NCI-H2107 (cell line): ENCODE measurements around the gene ERAS.

Experiments used
- DNase-seq: peaks from one replicate; lab custom pipeline; 2025; lab: John Stamatoyannopoulos, UW

Gene ERAS, protein sequence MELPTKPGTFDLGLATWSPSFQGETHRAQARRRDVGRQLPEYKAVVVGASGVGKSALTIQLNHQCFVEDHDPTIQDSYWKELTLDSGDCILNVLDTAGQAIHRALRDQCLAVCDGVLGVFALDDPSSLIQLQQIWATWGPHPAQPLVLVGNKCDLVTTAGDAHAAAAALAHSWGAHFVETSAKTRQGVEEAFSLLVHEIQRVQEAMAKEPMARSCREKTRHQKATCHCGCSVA

DNA sequence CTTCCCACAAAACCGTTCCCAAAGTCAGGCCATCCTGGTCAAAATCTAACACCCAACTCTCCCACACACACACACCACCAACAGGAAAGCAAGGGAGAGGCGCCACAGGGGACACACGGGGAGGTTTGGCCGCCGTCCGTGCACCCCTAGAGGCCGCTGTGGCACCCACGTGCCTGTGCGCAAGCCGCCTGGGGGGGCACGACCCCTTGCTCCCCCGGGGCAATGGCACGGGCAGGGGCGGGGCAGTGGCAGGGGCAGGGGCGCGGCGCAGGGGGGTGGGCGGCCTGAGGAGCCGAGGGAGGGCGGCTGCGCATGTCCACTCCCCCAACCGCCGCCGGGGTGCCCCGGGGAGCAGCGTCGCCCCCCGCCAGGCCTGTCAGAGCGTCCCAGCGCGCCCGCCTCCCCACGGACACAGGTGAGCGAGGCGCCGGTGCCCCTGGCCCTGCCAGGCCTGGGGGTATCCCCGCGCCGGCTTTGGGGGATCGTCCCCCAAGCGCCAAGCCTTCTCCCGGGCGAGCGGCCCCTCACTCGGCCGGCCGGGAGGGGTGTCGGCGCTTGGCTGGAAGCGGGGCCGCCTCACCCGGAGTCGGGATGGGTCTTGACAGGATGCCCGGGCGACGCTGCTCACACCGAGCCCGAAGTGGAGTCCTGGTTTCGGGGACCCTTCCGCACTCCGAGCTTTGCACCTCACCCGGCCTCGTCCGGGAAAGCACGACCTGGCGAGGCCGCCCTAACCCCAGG is at the start of gene ERAS:
TSS of gene ERAS (plus strand) at position 379 of the 741 bp plus-strand sequence. CDS start 2,611 bp downstream, outside the sequence.
- no peak for DNase-seq

DNA sequence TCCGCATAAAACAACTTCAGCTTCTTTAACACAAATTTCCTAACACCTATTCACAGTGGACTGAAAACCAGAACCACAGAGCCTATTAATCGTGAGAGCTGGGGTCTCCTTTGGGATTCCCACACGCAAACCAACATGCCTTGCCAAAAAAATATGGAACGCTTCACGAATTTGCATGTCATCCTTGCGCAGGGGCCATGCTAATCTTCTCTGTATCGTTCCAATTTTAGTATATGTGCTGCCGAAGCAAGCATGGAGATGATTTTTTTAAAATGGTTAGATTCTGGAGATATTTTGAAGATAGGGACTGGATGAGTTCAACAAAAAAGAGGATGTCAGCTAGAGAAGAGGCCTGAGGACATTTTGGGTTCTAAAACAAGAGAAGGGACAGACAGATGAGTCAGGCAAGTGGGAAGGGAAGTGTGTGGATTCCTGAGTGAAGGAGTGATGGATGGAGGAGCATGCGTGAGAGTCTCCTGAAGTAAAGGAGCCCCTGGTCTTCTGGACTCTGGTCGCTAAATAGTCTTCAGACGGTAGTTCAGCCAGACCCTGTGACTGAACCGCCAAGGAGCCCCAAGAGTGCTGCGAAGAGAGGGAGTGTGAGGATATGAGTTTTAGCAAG is 49.4 kb upstream of the ERAS start:
- DNase-seq, result no peak

DNA sequence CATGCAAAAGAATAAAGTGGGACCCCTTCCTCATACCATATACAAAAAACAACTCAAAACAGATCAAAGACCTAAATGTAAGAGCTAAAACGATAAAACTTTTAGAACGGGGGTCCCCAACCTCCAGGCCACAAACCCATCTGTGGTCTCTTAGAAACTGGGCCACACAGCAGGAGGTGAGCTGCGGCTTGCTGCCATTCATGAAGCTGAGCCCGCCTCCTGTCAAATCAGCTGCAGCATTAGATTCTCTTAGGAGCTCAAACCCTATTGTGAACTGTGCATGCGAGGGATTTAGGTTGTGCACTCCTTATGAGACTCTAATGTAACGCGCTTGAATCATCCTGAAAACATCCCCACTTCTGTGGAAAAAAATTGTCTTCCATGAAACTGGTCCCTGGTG is 46.9 kb upstream of the ERAS start:
- DNase-seq, result no peak

DNA sequence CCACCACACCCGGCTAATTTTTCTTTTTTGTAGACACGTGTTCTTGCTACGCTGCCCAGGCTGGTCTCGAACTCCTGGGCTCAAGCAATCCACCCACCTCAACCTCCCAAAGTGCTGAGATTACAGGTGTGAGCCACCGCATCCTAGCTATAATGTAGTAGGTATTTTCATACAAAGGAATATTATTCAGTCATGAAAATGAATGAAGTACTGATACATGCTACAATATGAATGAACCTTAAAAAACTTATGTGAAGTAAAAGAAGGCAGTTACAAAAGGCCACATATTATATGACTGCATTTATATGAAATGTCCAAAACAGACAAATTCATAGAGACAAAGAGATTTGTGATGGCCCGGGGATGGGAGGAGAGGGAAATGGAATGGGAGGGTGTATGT is 44.6 kb upstream of the ERAS start:
- no peak for DNase-seq

DNA sequence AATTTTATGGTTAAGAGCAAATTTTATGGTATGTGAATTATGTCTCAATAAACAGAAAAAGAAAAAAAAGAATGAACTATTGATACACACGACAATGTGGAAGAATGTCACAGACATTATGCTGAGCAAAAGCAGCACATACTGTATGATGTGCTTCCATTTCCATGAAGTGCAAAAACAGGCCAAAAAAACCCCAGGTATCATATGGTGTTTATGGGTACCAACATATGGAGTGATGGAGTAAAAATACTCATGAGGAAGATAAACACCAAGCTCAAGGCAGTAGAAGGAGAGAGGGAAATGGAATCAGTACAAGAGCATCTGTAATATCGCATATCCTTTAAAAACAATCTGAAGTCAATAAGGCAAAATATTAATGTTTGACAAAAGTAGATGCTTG is 44.1 kb upstream of the ERAS start:
- DNase-seq, result no peak

DNA sequence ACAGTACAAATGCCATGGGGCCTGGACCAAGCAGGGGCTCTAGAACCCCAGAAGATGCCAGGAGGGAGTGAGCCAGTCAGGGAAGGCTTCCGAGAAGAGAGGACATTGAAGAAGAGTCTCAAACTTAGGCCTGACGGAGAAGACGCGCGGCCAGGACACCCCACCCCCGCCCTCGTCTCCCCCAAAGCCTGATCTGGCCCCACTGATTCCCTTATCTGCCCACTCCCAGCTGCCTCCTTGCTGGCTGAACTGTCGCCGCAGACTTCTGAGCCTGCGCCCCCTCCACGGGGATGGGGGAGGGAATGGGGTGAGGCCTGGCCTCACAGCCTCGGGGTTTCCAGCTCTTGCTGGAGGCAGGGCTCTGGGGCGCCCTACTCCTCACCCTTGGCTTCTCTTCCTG is 43.5 kb upstream of the ERAS start:
- no peak for DNase-seq

DNA sequence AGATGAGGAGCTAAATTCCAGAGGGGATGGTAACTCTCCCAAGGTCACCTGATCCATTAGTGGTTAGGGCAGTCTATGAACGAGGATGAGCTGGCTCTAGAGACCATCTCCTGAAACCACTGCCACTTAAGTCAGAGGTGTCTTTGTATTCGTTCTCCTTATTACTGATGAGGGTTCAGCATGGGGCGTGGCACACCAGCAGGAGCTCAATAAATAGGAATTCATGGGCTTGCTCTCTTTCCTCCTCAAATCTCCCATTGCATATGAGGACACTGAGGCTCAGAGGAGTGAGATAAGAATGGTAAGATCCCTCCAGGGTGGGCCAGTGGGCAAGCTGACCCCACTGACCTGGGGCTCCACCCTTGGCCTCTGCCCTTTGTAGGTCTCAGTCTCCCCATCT is 41.6 kb upstream of the ERAS start:
- no peak for DNase-seq

DNA sequence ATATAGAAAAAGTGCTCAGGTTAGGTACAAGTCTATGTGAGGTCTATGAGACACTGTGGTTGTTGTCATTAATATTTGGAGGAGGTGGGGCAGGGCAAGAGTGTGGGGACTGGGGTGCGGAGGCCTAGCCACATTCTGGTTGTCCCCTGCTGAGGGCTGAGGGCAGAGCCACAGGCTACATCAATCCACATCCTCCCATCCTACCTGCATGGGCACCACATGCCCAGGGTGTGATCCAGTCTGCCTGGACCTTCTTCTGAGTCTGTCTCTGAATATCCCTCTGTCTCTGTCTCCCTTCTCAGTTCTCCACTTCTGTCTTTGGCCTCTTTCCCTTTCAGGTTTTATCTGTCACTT is 41.1 kb upstream of the ERAS start:
- no peak for DNase-seq

DNA sequence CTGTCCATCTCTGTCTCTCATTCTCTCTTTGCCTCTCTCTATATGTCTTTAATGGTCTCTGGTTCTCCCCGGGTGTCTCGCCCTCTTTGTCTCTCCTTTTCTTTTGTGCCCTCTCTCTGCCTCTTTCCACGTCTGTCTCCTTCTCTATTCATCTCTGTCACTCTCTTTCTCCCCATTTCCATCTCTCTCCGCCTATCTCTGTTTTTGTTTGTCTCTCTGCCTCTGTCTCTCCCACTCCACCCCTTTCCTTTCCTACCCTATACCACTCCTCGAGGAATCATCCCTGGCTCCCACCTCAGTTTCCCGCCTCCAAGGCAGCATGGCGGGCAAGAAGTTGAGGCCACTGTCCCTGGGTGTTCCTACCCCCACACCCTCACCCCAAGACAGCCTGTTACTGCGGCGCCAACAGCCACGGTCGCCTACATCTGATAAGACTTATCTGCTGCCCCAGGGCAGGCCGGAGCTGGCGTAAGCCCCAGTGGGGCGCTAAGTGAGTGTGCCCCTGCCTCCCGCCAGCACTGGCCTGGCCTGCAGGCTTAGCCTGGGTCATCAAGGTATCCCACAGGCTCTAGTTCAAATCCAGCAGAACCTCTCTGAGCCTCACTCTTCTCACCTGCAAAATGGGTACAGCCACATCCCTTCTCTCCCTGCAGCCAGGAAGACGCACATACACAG is 40.6 kb upstream of the ERAS start:
- DNase-seq, result no peak

DNA sequence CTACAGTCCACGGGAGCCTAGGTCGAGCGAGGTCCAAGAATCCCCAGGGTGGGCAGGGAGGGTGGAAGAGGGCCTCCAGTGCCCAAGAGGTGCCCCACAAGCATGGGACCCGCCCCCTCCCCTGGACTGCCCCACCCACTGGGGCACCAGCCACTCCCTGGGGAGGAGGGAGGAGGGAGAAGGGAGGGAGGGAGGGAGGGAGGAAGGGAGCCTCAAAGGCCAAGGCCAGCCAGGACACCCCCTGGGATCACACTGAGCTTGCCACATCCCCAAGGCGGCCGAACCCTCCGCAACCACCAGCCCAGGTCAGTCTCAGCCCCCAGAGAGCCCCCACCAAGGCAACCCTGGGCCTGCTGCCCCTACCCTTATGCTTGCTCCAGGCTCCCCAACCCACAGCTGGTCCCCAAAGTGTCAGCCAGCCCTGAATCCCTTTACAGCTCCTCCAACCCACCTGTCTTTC is 39.9 kb upstream of the ERAS start, which contains the start of gene GATA1:
TSS of gene GATA1 (plus strand) at position 250 of the 460 bp plus-strand sequence. CDS start 4,520 bp downstream, outside the sequence.
- DNase-seq, result no peak

DNA sequence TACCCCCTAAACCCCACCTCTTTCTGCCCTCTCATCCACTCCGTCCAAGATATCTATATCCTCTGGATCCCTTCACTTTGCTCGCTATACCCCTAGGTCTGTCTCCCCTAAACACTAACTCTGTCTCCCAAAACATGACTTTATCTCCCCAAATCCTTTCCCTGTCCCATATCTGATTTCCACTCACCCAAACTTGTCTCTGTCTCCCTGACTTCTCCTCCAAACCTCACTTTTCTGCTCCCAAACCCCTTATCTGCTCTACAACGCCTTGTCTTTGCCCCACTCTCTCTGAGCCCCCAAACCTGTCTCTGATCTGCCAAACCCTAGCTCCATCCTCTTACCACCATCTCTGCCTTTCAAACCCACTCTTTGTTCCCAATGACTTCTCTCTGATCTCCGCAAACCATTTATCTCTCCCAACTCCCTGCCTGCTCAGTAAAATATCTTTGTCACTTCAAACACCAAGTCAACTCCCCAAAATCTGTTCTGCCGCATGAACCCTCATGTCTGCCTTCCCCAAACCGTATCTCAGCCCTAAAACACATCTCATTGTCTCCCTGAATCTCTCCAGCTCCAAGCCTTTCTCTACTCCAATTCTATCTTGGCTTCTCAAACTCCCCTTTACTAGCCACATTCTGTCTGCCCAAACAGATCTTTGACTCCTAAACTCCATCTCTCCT is 39.3 kb upstream of the ERAS start:
- no peak for DNase-seq

DNA sequence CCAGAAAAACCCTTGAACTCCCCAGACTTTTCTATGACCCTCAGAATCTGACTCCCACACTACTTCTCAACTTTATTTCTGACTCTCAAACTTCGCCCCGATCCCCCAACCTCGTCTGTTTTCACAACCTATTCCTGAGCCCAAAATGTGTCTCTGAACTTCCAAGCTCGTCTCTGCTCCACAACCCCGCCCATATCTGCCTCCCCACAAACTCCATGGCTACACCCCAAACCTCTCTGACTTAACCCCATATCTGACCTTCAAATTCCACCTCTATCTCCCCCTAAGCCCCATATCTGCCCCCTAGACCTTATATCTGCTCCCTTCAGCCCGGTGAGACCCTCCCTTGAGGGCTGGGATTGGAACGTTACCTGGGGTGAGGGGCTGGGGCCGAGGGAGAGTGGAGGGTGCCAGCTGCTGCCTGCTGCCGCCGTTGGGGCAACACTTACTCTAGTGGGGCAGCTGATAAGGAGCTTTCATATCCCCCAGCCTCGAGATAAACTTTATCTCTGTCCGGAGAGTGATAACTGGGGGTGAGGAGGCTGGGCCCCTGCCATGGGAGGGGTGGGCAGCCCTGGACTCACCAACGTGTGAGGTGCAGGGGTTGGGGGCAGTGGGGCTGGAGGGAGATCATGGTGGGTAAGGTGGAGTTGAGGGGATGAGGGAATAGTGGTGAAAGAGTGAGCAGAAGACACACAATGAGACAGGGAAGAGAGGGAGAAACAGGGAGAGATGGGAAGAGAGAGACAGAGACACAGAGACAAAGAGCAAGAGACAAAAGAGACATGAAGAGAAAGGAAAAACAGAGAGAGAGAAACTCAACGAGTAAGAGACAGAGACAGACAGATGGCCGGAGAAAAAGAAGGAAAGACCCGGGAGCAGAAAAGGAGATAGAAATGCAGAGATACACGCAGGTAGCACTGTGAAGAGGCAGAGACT is 38.5 kb upstream of the ERAS start:
- no peak for DNase-seq

DNA sequence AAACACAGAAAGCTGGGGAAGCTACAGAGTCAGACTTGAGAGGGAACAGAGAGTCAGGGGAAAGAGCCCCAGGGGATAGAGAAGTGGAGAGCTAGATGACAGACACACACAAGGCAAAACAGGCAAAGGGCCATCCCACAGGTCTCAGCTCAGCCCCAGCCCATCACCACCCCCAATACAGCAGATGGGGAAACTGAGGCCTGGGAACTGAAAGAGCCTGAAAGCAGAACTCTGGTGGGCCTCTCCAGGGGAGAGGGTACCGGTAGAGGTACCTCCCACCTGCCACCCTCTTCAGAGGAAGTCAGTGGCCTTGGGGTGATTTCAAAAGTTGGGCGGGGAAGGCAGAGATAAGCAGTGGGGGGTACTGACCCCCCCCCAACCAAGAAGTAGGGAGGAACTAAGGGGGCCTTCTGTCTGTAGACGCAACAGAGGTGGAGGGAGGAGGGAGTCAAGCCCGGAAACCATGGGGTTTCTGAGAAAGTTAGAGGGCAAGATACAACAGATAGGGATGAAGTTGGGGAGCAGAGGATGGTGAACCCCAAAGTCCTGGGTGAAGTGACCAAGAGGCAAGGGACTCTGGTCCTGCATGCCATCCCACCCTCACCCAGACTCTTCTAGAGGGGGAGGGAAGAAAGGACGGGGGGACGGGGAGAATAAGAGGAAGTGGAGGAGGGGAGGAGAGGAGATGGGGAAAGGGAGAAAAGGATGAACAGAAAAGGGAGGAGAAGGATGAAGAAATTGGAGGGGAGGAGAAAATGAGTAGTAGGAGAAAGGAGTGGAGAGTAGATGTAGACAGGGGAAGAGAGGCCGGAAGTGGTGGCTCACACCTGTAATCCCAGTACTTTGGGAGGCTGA is 36.7 kb upstream of the ERAS start:
- DNase-seq, result no peak

DNA sequence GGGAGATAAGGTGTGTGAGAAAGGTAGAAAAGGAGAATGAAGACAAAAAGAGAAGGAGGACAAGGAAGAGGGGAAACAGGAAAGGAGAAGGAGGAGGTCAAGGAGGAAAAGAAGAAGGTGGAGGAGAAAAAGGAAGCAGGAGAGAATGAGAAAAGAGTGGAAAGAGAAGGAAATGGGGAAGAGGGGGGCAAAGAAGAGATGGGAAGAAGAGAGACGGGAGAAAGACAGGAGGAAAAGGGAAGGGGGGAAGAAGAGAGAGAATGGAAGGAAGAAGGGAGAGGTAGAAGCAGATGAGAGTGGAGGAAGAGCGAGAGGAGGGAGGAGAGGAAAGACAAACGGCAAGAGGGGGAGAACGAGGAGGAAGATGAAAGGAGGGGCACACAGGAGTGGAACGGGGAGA is 35.8 kb upstream of the ERAS start:
- DNase-seq, result no peak

DNA sequence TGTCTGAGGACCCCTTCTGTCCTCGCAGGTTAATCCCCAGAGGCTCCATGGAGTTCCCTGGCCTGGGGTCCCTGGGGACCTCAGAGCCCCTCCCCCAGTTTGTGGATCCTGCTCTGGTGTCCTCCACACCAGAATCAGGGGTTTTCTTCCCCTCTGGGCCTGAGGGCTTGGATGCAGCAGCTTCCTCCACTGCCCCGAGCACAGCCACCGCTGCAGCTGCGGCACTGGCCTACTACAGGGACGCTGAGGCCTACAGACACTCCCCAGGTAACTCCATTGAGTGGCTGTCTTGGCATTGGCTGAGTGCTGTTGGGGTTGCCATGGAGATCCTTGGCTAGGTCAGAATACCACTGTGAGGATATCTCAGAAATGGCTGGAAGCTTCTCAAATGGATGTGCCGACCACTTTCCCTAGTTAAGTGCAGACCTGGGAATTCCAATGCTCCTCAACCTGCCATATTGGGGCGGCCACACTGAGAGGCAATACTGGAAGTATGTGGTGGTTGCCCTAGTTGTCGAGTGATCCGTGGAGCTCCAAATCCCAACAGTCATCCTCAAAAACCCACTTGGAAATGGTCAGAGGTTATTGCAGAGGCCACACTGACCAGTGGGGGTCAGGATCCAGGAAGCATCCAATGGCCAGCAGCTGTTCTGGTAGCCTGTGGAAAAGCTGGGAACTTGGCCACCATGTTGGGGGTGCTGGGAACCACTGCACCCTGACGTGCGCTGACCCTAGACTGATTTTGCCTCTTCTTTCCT is 35.1 kb upstream of the ERAS start:
- DNase-seq, result no peak

DNA sequence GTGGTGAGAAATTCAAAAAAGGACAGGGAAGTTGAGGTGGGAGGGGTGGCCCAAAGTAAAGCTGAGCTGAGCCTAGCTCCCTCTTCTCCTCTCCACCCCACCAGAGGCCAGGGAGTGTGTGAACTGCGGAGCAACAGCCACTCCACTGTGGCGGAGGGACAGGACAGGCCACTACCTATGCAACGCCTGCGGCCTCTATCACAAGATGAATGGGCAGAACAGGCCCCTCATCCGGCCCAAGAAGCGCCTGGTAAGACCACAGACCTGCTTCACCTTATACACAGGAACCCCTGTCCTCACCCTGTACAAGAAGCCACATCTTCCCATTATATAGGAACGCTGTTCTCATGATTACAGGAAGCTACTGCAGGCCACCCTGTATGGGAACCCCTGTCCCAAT is 34.1 kb upstream of the ERAS start:
- DNase-seq, result no peak

DNA sequence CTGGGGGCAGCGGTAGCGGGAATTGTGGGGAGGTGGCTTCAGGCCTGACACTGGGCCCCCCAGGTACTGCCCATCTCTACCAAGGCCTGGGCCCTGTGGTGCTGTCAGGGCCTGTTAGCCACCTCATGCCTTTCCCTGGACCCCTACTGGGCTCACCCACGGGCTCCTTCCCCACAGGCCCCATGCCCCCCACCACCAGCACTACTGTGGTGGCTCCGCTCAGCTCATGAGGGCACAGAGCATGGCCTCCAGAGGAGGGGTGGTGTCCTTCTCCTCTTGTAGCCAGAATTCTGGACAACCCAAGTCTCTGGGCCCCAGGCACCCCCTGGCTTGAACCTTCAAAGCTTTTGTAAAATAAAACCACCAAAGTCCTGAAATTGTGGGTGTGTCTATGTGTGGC is 32.4 kb upstream of the ERAS start:
- DNase-seq, result no peak

DNA sequence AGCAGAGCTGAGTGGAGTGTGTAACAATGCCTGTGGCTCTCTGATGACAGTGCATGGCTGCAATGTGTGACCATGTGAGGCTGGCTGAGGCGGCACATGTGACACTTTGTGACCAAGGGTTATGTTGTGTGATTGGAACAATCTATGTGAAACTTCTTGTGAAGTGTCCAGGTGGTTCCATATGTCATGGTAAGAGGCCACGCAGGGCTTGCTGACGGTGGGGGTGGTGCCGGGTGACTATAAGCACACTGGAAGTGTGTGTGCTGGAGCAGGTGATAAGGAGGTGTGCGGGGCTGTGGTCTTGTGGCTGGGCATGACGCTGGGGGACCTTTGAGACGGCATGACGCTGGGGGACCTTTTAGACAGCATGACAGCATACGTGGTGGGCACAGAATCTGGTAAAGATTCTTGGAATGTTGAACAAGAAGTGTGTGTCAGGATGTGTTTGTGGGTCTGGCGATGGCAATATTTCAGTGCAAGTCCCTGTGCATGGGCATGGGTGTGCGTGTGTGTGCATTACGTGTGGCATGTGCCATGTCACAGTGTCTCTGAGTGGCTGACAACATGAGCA is 31.9 kb upstream of the ERAS start:
- no peak for DNase-seq
